Stimulated activated CD8-positive, alpha-beta memory T cell treated with anti-CD3 and anti-CD28 coated beads, Interleukin-12 subunit alpha, Interleukin-12 subunit beta, amount 100 ng/mL, for 24 hours (primary cell): Measurements from ENCODE around the gene TTC21B.

Source experiments
- DNase-seq: peaks from one replicate; pipeline ENCODE4 v3.0.0-alpha.2; 2020; ENCODE audit errors: extremely low read depth

The TTC21B gene

DNA sequence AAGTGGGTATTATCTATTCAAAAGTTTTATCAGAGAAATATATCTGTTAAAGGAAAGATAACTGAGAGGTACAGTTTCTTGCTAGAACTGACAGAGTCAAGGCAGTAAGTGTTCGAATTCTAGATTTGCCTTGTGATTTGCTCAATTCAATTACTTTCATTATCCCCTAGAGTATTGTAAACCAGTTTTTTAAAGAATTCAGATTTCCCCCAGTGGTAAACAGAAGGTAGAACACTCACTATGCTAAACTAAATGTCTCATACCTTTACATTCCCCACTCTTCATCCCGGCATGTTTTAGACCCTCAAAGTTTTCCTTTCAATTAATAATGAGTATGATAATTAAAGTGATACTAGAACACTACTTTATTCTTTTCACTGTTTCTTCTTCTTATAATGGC, 28.6 kb downstream of the TTC21B start:
- no peak for DNase-seq

DNA sequence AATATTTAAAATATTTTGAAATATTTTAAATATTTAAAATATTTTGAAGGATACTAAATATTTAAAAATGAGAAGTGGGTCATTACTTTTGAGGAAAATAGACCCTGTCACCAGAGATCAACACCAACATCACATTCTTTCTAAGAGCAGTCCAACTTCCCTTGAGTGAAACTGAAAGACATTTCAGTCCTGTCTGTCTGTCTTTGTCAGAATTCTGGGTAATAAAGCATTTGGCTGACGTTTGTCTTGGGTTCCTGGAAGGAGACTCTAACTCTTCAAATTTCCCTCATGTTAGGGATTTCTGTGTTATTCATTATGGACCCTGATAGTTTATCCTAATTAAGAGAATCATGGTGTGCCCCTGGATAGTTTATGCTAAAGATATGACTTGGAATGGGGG, 32.8 kb downstream of the TTC21B start:
- no peak for DNase-seq

- no peak for DNase-seq
Measured at GRCh38 chr2:165913636-165914035, 39.9 kb downstream of the TTC21B start.

GRCh38 chr2:165911981-165912380, 41.6 kb downstream of the TTC21B start:
- DNase-seq: no peak

GRCh38 chr2:165911231-165911630, 42.3 kb downstream of the TTC21B start:
- no peak for DNase-seq

GRCh38 chr2:165909466-165909865, 44.1 kb downstream of the TTC21B start:
- DNase-seq: no peak

DNA sequence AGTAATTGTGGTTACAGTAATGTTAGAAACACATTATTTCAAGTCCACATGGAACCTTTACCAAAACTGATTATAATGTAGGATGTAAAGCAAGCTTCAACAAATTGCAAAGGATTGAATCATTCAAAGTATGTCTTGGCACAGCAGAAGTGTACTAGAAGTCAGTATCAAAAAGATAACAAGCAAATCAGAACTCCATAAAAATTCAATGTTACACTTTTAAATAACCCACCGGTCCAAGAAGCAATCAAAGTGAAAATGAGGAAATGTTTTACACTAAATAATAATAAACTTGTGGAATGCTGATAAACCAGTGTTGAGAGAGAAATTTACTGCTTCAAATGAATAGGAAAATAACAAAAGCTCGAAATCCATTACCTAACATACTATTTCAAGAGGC, 47.7 kb downstream of the TTC21B start:
- no peak for DNase-seq

- DNase-seq: no peak
Measured at GRCh38 chr2:165905269-165905668, 48.3 kb downstream of the TTC21B start.

DNA sequence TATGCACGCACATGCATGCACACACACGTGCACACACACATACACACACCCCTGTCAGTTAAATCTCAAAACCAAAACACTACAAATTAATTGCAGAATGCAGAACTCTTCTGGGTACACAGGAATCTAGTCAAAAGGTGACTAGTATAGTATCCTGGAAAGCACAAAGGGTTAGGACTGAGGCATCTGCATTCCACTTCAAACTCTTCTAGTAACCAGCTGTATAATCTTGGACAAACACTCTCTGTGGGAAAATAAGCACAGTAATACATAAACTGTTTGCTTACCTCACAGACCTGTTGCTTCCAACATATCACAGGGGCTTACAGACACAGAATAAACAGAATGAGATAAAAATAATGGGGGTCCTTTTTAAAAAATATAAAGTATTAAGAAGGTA, 49.1 kb downstream of the TTC21B start:
- no peak for DNase-seq

- no peak for DNase-seq
Measured at GRCh38 chr2:165903406-165903805, 50.2 kb downstream of the TTC21B start.

DNA sequence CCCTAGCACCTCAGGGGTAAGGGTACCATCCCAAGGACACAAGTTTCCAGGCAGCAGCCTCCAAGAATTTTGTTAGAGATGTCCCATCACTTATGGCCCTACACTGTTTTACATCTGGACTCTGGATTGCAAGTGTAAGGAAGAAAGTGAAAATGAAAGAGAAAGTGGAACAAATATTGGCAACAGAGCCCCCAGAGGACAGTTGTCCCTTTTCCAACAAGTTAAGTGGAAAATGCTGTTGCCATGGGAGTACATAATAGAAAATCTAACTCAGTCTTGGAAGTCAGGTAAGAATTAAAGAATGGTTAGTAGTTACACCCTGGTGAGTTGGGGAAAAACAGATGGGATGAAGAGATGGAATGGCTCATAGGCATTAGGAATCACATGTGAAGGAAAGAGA, 50.6 kb downstream of the TTC21B start:
- no peak for DNase-seq

DNA sequence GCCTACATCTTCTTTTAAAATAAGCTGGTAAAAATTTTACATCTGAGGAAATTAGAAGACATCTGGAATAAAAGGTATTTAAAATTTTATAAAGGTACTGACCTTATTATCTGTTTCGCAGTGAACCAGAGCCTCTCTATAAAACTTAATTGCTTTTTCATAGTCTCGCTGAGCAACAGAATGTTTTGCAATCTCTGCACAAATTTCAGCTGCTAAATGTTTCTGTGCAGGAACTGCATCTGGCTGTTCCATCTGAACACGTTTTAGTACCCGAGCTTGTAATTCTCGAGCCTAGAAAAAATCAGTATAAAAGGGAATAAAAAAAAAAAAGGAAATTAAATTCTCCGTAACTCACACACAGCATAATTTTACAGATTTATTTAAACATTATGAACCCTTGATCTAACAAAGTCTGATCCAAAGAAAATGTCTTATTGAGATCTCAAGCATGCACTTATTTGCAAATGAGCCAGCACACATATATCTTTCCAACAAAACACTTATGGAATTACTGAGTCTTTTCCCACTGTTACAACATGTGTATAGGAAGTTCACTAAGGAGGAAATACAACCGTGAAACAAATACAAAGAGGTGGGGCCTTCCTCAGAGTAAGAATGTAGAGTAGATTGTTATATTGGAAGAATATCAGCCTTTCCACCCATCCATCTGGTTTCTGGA, 51.8 kb downstream of the TTC21B start:
- no peak for DNase-seq

DNA sequence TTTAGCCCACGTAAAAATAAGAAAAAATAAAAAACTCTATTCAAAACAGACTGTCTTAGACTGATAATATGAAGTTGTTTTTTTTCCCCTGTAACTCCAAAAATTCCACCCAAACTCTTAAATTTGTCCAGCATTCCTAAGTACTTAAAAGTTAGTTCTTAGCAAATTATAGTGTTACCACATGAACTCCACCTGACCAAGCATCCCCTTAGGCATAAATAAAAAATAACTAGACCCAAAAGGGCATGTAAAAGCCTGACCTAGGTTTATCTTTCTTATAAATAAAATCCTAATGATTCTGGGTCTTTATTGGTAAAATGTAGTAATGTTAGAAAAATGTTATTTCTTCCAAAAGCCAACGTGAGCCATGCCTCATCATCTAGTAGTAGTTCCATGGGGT, 54.3 kb downstream of the TTC21B start:
- DNase-seq: no peak

DNA sequence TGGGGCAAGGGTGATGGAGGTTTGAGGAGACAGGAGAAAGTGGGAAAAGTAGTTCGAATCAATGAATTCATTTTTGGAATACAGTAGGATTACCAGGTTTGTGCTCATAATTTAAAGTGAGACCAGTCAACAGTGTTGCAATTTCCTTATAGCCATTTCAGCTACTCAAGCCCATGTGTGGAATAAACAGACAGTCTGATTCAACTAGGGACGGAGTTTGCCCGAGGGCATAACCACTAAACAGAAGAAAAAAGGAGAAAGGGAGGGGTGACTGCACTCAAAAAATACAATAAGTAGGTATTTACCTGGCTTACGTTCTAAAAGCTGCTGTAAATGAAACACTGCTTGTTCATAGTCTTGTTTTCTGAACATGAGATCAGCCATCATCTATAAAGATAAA, 55.2 kb downstream of the TTC21B start:
- no peak for DNase-seq

DNA sequence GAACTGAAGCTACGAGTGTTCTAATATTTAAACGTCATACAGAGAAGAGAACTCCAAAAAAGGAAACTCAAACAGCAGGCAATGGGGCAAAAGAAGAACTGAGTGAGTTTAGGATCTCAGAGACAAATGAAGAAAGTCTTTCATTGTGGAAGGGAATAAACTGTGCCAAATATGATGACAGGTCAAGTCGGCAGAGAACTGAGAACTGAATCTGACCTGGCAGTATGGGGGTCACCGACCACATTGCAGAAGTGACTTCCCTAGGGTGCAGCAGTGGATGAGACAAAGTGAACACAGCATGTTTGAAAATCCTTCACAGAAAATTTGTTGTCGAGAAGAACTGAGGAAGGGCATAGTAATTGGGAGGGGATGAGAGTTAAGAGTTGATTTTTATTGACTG, 55.9 kb downstream of the TTC21B start:
- no peak for DNase-seq

DNA sequence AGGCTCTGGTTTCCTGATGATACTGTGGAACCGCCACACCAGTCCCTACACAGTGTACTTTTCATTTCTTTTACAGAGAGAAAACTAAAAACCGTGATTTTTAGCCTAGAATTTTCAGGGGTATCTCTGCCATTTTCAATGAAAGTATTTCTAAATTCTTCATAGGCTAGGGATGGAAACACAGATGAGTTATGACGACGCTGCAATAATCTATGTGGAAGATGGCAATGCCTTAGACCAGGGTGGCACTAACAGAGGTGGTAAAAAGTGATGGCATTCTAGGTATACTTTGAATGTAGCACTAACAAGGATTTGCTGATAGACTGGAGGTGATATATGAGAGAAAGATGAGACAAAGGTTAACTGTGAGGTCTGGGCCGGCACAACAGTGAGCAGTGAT, 56.5 kb downstream of the TTC21B start:
- DNase-seq: no peak

DNA sequence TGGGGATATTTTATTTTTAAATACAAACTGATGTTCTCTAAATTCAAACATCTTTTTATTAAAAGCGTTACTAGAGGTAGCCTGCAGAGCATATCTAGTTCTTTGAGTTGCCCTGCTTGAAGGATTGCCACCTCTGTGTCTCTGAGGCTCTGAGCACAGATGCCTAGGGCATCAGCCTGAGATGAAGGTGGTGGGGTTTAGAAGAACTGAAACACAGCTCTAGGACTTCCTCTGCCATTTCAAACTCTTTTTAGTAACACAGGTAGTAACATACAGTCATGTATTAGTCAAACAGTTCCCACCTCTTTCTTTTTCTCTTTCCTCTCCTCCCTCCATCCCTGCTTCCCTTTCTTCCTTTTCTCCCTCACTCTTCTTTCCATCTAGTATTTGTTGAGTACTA, 57.6 kb downstream of the TTC21B start:
- DNase-seq: no peak

GRCh38 chr2:165893556-165893955, 60.0 kb downstream of the TTC21B start:
- DNase-seq: no peak

DNA sequence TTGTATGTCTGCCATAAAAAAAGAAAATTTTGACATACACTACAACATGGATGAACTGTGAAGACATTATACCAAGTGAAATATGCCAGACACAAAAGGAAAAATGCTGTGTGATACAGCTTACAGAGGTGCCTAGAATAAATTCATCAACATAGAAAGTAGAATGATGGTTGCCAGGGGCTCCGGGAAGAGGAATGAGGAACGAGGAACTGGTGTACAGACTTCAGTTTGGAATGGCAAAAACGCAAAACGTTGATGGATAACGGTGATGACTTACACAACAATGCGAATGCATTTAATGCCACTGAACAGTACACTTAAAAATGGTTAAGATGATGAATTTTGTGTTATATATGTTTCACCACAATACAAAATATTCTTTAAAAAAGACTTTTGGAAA, 61.0 kb downstream of the TTC21B start:
- DNase-seq: no peak

- DNase-seq: no peak
Measured at GRCh38 chr2:165891943-165892342, 61.6 kb downstream of the TTC21B start.

GRCh38 chr2:165891345-165891744, 62.2 kb downstream of the TTC21B start:
- no peak for DNase-seq

DNA sequence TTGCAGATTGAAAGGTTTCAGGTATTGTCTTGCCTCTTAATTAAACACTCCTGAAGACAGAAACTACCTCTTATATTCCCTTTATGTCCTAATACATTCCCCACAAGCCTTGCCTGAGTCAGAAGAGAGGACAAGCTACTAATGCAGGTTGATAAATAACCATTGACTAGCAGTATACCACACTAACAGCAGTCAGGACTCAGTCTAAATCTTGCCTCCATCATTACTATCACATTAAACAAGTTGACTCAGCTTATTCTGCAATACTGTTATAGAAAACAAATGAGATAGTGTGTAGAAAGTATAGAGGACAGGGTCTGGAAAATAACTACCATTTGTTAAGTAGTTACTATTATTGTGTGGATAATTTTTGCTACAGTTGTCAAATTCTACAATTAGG, 63.8 kb downstream of the TTC21B start:
- no peak for DNase-seq

DNA sequence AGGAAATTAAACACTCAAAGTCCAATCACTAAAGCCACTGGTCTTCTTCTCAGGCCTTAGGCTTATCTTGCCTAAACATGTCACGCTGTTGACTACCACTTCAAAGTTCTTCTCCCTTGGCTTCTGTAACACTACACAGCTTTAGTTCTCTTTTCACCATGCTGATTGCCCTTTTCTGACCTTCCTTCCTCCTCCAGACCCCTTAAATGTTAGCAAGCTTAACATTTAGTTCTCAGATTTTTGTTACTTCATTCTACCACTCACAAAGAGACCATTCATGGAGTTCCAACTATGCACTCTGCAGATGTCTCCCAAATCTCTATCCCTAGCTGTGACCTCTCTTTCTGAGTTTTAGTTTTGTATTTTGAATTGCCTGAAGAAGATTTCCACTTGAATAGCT, 64.4 kb downstream of the TTC21B start:
- DNase-seq: no peak

DNA sequence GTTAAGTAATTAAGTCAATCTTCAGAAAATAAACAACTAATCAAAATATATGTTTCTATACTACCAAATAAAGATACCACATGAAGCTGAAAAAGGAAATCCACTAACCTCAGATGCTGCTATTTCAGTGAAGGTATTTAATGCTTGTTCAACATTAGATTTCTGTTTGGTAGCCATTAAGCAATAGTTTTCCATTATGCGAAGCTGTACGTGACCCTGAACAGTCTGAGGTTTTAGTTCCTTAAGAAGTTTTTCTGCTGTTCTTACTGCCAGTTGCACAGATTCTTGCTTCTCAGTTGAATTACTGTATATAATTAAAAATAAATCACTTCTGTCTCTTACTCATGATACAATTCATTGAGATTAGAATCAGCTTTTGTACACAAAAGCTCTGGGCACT, 65.4 kb downstream of the TTC21B start:
- DNase-seq: no peak
